ENCODE results near the gene CSNK2A3. TPM values are rescaled to one million over a fixed set of nuclear protein-coding genes. Genes with fewer than 3 reads are reported as not detected.

Gene CSNK2A3
- polyA plus RNA-seq, 1 donor (not counting 4 experiments of a cell fraction or from before 2014, with no cell fraction given) = 2.6 TPM

- Histone ChIP-seq H3K9ac (ENCODE audit: control insufficient read depth, extremely low read depth, insufficient read depth, low read length) (no peak overlapping the region), H3K36me3 (ENCODE audit: control insufficient read depth in 2 of 2, extremely low read depth in 1 of 2, insufficient read depth in 2 of 2, low read length in 2 of 2) (no peaks in the 10 kb centered on the region), H3K27ac (ENCODE audit: control insufficient read depth, insufficient read depth, low read length) (no peak overlapping the region), H2AFZ (ENCODE audit: control insufficient read depth, low read length) (no peak overlapping the region), H3K27me3 (ENCODE audit: control insufficient read depth, extremely low read depth, insufficient read depth, low read length) (no peaks in the 10 kb centered on the region), H3K79me2 (ENCODE audit: control insufficient read depth, insufficient read depth, low read length) (no peaks in the 10 kb centered on the region), H3K4me3 (ENCODE audit: control insufficient read depth in 2 of 3, extremely low read depth in 1 of 3, insufficient read depth in 2 of 3, low read depth in 1 of 3, low read length in 3 of 3) (no peak overlapping the region), H3K4me2 (ENCODE audit: control insufficient read depth, extremely low read depth, insufficient read depth, low read depth, low read length) (no peak overlapping the region), H3K4me1 (ENCODE audit: control insufficient read depth, extremely low read depth, insufficient read depth, low read length) (peaks cover 16% of the 10 kb centered on the region), H4K20me1 (ENCODE audit: control insufficient read depth, extremely low read depth, insufficient read depth, low read length) (no peaks in the 10 kb centered on the region), H3K9me3 (ENCODE audit: control insufficient read depth, low read depth, low read length) (no peaks in the 10 kb centered on the region), H3K9me1 (ENCODE audit: control insufficient read depth, extremely low read depth, insufficient read depth, low read length) (no peaks in the 10 kb centered on the region)
- TF ChIP-seq EZH2 (IDR thresholded peaks at IDR 0.05; ENCODE audit: low read length) = no peak
- no peak for TF ChIP-seq CTCF (optimal IDR thresholded peaks at IDR 0.05 in 1 of 3, IDR thresholded peaks at IDR 0.05 in 1 of 3, conservative IDR thresholded peaks at IDR 0.05 in 1 of 3; ENCODE audit: extremely low read depth in 1 of 3, insufficient read depth in 2 of 3, low read length in 3 of 3)
- no peak for DNase-seq (ENCODE audit: low read depth, low spot score)
- dilution Hi-C loops (cut with MboI; ENCODE audit: extremely low pct_ligation_motif_present, low sequenced_read_pairs) = no loop called here
- no peak for FAIRE-seq
These were observed 38.1 kb upstream of the CSNK2A3 start for GRCh38 chr11:11391169-11391568.

GRCh38 chr11:11390068-11390771, 37.2 kb upstream of the CSNK2A3 start:
- peaks cover 3% of the 10 kb centered on the region for H3K9me1 ChIP-seq (ENCODE audit: control insufficient read depth, extremely low read depth, insufficient read depth, low read length)
- no peak overlapping the region for H3K4me2 ChIP-seq (ENCODE audit: control insufficient read depth, extremely low read depth, insufficient read depth, low read depth, low read length)
- no peak for TF ChIP-seq EZH2 (IDR thresholded peaks at IDR 0.05; ENCODE audit: low read length)
- TF ChIP-seq CTCF (optimal IDR thresholded peaks at IDR 0.05 in 1 of 3, IDR thresholded peaks at IDR 0.05 in 1 of 3, conservative IDR thresholded peaks at IDR 0.05 in 1 of 3; ENCODE audit: extremely low read depth in 1 of 3, insufficient read depth in 2 of 3, low read length in 3 of 3) = no peak
- no peaks in the 10 kb centered on the region for H3K27me3 ChIP-seq (ENCODE audit: control insufficient read depth, extremely low read depth, insufficient read depth, low read length)
- no peaks in the 10 kb centered on the region for H3K9me3 ChIP-seq (ENCODE audit: control insufficient read depth, low read depth, low read length)
- no peaks in the 10 kb centered on the region for H4K20me1 ChIP-seq (ENCODE audit: control insufficient read depth, extremely low read depth, insufficient read depth, low read length)
- peaks cover 16% of the 10 kb centered on the region for H3K4me1 ChIP-seq (ENCODE audit: control insufficient read depth, extremely low read depth, insufficient read depth, low read length)
- H2AFZ ChIP-seq (ENCODE audit: control insufficient read depth, low read length) = no peak overlapping the region
- dilution Hi-C loops (cut with MboI; ENCODE audit: extremely low pct_ligation_motif_present, low sequenced_read_pairs) = no loop called here
- no peak overlapping the region for H3K4me3 ChIP-seq (ENCODE audit: control insufficient read depth in 2 of 3, extremely low read depth in 1 of 3, insufficient read depth in 2 of 3, low read depth in 1 of 3, low read length in 3 of 3)
- no peak overlapping the region for H3K27ac ChIP-seq (ENCODE audit: control insufficient read depth, insufficient read depth, low read length)
- FAIRE-seq (no peak), DNase-seq (ENCODE audit: low read depth, low spot score) (no peak)
- no peaks in the 10 kb centered on the region for H3K79me2 ChIP-seq (ENCODE audit: control insufficient read depth, insufficient read depth, low read length)
- no peak overlapping the region for H3K9ac ChIP-seq (ENCODE audit: control insufficient read depth, extremely low read depth, insufficient read depth, low read length)
- no peaks in the 10 kb centered on the region for H3K36me3 ChIP-seq (ENCODE audit: control insufficient read depth in 2 of 2, extremely low read depth in 1 of 2, insufficient read depth in 2 of 2, low read length in 2 of 2)

Measured in keratinocyte (primary cell).